WTC11 (cell line): ENCODE data around the gene TUBA4B. TPM values are rescaled to one million over a fixed set of nuclear protein-coding genes. Genes with fewer than 3 reads are reported as not detected.
A peak's percentile ranks its signal among the peaks of the same experiment; 100 is the strongest.

Experiments used
- AFF4 ChIP-seq: sonication (generic); formaldehyde crosslinking; IDR thresholded peaks from 2 replicates; pipeline ENCODE4 v1.8.1; 2023; ENCODE audit warnings: mild to moderate bottlenecking, missing genetic modification reagents, borderline replicate concordance
- CREB1 ChIP-seq: sonication (generic); formaldehyde crosslinking; IDR thresholded peaks from 2 replicates; pipeline ENCODE4 v1.8.0; 2023; ENCODE audit warnings: mild to moderate bottlenecking, missing genetic modification reagents
- CREM ChIP-seq: sonication (generic); formaldehyde crosslinking; IDR thresholded peaks from 2 replicates; pipeline ENCODE4 v1.8.1; 2022; ENCODE audit warnings: mild to moderate bottlenecking, missing genetic modification reagents, moderate library complexity
- FOXK1 ChIP-seq: sonication (generic); formaldehyde crosslinking; IDR thresholded peaks from 2 replicates; pipeline ENCODE4 v1.8.0; 2022; ENCODE audit warnings: mild to moderate bottlenecking, moderate library complexity, missing genetic modification reagents
- FOXP1 ChIP-seq: sonication (generic); formaldehyde crosslinking; IDR thresholded peaks from 2 replicates; pipeline ENCODE4 v1.8.0; 2022; ENCODE audit warnings: missing genetic modification reagents, mild to moderate bottlenecking, moderate library complexity, borderline replicate concordance
- GTF2I ChIP-seq: fragments of 250-450 bp; sonication (Bioruptor Pico); conservative IDR thresholded peaks from 2 replicates; pipeline ENCODE4 v1.4.0; 2021; ENCODE audit warnings: mild to moderate bottlenecking
- JAZF1 ChIP-seq: fragments of 250-450 bp; sonication (Bioruptor Pico); IDR thresholded peaks from 2 replicates; pipeline ENCODE4 v1.9.0; 2021; ENCODE audit warnings: moderate library complexity, mild to moderate bottlenecking, inconsistent platforms
- NFATC4 ChIP-seq: fragments of 250-450 bp; sonication (Bioruptor Pico); IDR thresholded peaks from 2 replicates; pipeline ENCODE4 v1.9.0; 2021; ENCODE audit warnings: mild to moderate bottlenecking
- NFE2L1 ChIP-seq: sonication (generic); formaldehyde crosslinking; IDR thresholded peaks from 2 replicates; pipeline ENCODE4 v1.8.1; 2023; ENCODE audit warnings: missing genetic modification reagents
- NR2C2 ChIP-seq: sonication (generic); formaldehyde crosslinking; IDR thresholded peaks from 2 replicates; pipeline ENCODE4 v1.8.0; 2022; ENCODE audit warnings: mild to moderate bottlenecking, missing genetic modification reagents
- OVOL2 ChIP-seq: fragments of 250-450 bp; sonication (Bioruptor Pico); IDR thresholded peaks from 2 replicates; pipeline ENCODE4 v1.9.0; 2021; ENCODE audit warnings: mild to moderate bottlenecking, borderline replicate concordance
- PREB ChIP-seq: sonication (generic); formaldehyde crosslinking; IDR thresholded peaks from 2 replicates; pipeline ENCODE4 v1.8.1; 2022; ENCODE audit warnings: mild to moderate bottlenecking, missing genetic modification reagents, moderate library complexity, borderline replicate concordance
- TCF7 ChIP-seq: sonication (generic); formaldehyde crosslinking; IDR thresholded peaks from 2 replicates; pipeline ENCODE4 v1.8.0; 2022; ENCODE audit warnings: mild to moderate bottlenecking, low read depth, missing genetic modification reagents, moderate library complexity
- TEAD1 ChIP-seq: sonication (generic); formaldehyde crosslinking; IDR thresholded peaks from 2 replicates; pipeline ENCODE4 v1.8.0; 2022; ENCODE audit warnings: mild to moderate bottlenecking, missing genetic modification reagents
- TP53 ChIP-seq: sonication (generic); formaldehyde crosslinking; IDR thresholded peaks from 2 replicates; pipeline ENCODE4 v1.8.1; 2023; ENCODE audit warnings: mild to moderate bottlenecking, missing genetic modification reagents
- ZNF121 ChIP-seq: sonication (generic); formaldehyde crosslinking; IDR thresholded peaks from 2 replicates; pipeline ENCODE4 v1.8.0; 2023; ENCODE audit warnings: missing genetic modification reagents
- ZNF416 ChIP-seq: fragments of 250-450 bp; sonication (Bioruptor Pico); IDR thresholded peaks from 2 replicates; pipeline ENCODE4 v1.9.0; 2021; ENCODE audit warnings: mild to moderate bottlenecking, inconsistent platforms
- ZNF671 ChIP-seq: fragments of 250-450 bp; sonication (Bioruptor Pico); IDR thresholded peaks from 2 replicates; pipeline ENCODE4 v1.8.0; 2021; ENCODE audit warnings: mild to moderate bottlenecking
- total RNA-seq: library from RNA; stranded (reverse); gene quantifications from 3 replicates; pipeline ENCODE4 v1.2.3, GENCODE V29; 2021
- TF ChIP-seq, protein P1 (sequence below): sonication (generic); formaldehyde crosslinking; IDR thresholded peaks from 2 replicates; pipeline ENCODE4 v1.8.0; 2022; ENCODE audit warnings: mild to moderate bottlenecking, missing genetic modification reagents
- TF ChIP-seq, protein P2 (sequence below): fragments of 250-450 bp; sonication (Bioruptor Pico); IDR thresholded peaks from 2 replicates; pipeline ENCODE4 v1.9.0; 2021; ENCODE audit warnings: mild to moderate bottlenecking
- TF ChIP-seq, protein P3 (sequence below): fragments of 250-450 bp; sonication (Bioruptor Pico); IDR thresholded peaks from 2 replicates; pipeline ENCODE4 v1.9.0; 2021; ENCODE audit warnings: moderate library complexity, mild to moderate bottlenecking, inconsistent platforms, borderline replicate concordance
- TF ChIP-seq, protein P4 (sequence below): sonication (generic); formaldehyde crosslinking; IDR thresholded peaks from 2 replicates; pipeline ENCODE4 v1.8.1; 2022; ENCODE audit warnings: low read depth, mild to moderate bottlenecking, moderate library complexity, missing genetic modification reagents, borderline replicate concordance
- TF ChIP-seq, protein P5 (sequence below): fragments of 250-450 bp; sonication (Bioruptor Pico); IDR thresholded peaks from 2 replicates; pipeline ENCODE4 v1.9.0; 2021; ENCODE audit warnings: mild to moderate bottlenecking

Gene TUBA4B
- total RNA-seq, 1 experiment from 2014 or later: 0.20 TPM

- TF ChIP-seq, protein P1, sequence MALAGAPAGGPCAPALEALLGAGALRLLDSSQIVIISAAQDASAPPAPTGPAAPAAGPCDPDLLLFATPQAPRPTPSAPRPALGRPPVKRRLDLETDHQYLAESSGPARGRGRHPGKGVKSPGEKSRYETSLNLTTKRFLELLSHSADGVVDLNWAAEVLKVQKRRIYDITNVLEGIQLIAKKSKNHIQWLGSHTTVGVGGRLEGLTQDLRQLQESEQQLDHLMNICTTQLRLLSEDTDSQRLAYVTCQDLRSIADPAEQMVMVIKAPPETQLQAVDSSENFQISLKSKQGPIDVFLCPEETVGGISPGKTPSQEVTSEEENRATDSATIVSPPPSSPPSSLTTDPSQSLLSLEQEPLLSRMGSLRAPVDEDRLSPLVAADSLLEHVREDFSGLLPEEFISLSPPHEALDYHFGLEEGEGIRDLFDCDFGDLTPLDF (CRISPR knock-in tag): 0 out of 2 replicates have a peak, but pooled peaks have one; percentile 67
- TF ChIP-seq CREM (CRISPR knock-in tag): peak; percentile 82; the same call in 1 of the 2 replicates
- TF ChIP-seq, protein P2, sequence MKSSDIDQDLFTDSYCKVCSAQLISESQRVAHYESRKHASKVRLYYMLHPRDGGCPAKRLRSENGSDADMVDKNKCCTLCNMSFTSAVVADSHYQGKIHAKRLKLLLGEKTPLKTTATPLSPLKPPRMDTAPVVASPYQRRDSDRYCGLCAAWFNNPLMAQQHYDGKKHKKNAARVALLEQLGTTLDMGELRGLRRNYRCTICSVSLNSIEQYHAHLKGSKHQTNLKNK: no peak
- TF ChIP-seq TCF7: peak; percentile 92
- no peak for TF ChIP-seq AFF4 (CRISPR knock-in tag)
- TF ChIP-seq TEAD1 (CRISPR knock-in tag): peak; percentile 87
- no peak for TF ChIP-seq NFATC4 (CRISPR knock-in tag)
- TF ChIP-seq, protein P3, sequence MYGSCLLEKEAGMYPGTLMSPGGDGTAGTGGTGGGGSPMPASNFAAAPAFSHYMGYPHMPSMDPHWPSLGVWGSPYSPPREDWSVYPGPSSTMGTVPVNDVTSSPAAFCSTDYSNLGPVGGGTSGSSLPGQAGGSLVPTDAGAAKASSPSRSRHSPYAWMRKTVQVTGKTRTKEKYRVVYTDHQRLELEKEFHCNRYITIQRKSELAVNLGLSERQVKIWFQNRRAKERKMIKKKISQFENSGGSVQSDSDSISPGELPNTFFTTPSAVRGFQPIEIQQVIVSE: no peak
- peak; percentile 65 for TF ChIP-seq TP53 (CRISPR knock-in tag)
- TF ChIP-seq ZNF416 (CRISPR knock-in tag): no peak
- TF ChIP-seq FOXP1 (CRISPR knock-in tag): peak; percentile 91
- TF ChIP-seq, protein P4, sequence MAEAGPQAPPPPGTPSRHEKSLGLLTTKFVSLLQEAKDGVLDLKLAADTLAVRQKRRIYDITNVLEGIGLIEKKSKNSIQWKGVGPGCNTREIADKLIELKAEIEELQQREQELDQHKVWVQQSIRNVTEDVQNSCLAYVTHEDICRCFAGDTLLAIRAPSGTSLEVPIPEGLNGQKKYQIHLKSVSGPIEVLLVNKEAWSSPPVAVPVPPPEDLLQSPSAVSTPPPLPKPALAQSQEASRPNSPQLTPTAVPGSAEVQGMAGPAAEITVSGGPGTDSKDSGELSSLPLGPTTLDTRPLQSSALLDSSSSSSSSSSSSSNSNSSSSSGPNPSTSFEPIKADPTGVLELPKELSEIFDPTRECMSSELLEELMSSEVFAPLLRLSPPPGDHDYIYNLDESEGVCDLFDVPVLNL (CRISPR knock-in tag): peak; percentile 58; the same call in 1 of the 2 replicates
- no peak for TF ChIP-seq GTF2I
- TF ChIP-seq ZNF121: 0 out of 2 replicates have a peak, but pooled peaks have one; percentile 30
- TF ChIP-seq NFE2L1 (CRISPR knock-in tag): peak; percentile 81
- no peak for TF ChIP-seq ZNF671
- no peak for TF ChIP-seq OVOL2 (CRISPR knock-in tag)
- TF ChIP-seq FOXK1 (CRISPR knock-in tag): peak; percentile 83
- TF ChIP-seq CREB1 (CRISPR knock-in tag): 0 out of 2 replicates have a peak, but pooled peaks have one; percentile 68
- TF ChIP-seq, protein P5, sequence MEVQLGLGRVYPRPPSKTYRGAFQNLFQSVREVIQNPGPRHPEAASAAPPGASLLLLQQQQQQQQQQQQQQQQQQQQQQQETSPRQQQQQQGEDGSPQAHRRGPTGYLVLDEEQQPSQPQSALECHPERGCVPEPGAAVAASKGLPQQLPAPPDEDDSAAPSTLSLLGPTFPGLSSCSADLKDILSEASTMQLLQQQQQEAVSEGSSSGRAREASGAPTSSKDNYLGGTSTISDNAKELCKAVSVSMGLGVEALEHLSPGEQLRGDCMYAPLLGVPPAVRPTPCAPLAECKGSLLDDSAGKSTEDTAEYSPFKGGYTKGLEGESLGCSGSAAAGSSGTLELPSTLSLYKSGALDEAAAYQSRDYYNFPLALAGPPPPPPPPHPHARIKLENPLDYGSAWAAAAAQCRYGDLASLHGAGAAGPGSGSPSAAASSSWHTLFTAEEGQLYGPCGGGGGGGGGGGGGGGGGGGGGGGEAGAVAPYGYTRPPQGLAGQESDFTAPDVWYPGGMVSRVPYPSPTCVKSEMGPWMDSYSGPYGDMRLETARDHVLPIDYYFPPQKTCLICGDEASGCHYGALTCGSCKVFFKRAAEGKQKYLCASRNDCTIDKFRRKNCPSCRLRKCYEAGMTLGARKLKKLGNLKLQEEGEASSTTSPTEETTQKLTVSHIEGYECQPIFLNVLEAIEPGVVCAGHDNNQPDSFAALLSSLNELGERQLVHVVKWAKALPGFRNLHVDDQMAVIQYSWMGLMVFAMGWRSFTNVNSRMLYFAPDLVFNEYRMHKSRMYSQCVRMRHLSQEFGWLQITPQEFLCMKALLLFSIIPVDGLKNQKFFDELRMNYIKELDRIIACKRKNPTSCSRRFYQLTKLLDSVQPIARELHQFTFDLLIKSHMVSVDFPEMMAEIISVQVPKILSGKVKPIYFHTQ (CRISPR knock-in tag): no peak
- TF ChIP-seq NR2C2 (CRISPR knock-in tag): no peak
- no peak for TF ChIP-seq JAZF1
- TF ChIP-seq PREB (CRISPR knock-in tag): 0 out of 2 replicates have a peak, but pooled peaks have one; percentile 42
Observed at GRCh38 chr2:219308142-219309101, 55.4 kb downstream of the TUBA4B start (continued).
